GM19023 (cell line): ENCODE results near the gene MEI1.

Source experiments
- ATAC-seq: cut with Tn5 transposase; IDR thresholded peaks from one replicate; pipeline ENCODE4 v1.9.1; 2021; ENCODE audit warnings: mild to moderate bottlenecking, moderate library complexity; ENCODE audit not compliant: unreplicated experiment

MEI1 gene

DNA sequence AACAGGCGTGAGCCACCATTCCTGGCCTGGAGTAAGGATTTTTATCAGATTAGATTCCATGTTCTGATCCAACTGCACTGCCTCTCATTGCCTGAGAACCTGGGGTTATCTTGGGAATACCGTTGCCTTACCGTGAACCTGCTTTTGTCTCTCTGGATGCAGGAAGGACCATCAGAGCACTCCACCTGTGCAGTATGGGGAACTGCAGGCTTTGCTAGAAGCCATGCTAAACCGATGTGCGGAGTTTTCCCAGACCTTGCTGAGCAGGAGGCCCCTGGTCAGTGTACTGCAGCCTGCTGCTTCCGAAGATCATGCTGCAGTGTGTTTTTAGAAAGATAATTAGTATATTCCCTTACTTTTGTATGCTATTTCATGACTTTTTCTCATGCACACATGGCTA, 43.6 kb downstream of the MEI1 start:
- ATAC-seq = no peak

DNA sequence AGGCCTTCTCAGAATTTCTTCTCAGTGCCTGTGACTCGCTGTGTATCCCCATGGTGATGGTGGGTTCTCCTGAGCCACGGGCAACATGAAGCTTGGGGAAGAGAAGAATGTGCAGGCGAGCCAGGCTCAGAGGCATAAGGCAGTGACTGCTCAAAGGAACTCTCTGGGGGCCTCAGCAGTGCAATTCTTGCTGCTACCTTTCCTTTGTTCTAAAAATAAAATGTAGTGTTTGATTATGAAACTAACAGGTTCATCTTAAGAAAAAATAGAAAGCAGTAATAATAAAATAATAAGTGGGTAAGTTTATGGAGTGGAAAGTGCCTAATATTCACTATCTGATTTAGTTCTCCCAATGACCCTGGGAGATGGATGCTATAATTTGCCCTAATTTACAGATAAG, 46.7 kb downstream of the MEI1 start:
- ATAC-seq = no peak

DNA sequence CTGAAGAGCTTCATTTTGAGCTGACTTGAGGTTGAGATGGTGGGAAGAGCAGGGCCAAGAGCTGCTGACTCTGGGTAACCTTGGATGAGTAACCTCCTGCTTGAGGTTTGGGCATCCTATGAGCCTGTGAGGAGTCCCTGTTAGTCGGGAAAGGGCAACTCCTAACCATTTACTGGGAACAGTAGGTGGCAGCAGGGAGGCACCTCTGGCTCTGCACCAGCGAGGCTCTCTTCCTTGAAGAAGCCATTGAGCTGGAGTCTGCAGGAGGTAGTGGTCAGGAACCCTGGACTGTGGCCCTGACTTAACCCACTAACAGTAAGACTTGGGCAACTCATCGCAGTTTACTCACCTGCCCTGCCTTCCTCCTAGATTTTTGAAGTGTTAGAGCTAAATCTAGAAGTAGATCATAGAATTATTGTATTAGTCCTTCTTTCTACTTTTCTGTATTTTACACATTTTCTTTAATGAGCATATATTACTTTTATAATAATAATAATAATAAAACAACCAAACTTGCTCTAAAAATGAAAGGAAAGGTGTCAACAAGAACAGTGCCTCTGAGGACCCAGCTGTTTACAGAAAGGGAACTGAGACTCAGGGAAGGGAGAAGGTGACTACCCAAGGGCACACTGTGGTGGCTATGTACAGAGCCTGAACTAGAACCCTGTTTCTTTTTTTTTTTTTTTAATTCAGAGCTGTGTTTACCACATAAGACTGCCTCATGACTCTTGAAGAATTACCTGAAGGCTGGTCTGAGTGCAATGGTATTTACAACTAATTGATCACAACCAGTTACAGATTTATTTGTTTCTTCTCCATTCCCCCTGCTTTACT, 47.5 kb downstream of the MEI1 start:
- peak; percentile 86 for ATAC-seq

DNA sequence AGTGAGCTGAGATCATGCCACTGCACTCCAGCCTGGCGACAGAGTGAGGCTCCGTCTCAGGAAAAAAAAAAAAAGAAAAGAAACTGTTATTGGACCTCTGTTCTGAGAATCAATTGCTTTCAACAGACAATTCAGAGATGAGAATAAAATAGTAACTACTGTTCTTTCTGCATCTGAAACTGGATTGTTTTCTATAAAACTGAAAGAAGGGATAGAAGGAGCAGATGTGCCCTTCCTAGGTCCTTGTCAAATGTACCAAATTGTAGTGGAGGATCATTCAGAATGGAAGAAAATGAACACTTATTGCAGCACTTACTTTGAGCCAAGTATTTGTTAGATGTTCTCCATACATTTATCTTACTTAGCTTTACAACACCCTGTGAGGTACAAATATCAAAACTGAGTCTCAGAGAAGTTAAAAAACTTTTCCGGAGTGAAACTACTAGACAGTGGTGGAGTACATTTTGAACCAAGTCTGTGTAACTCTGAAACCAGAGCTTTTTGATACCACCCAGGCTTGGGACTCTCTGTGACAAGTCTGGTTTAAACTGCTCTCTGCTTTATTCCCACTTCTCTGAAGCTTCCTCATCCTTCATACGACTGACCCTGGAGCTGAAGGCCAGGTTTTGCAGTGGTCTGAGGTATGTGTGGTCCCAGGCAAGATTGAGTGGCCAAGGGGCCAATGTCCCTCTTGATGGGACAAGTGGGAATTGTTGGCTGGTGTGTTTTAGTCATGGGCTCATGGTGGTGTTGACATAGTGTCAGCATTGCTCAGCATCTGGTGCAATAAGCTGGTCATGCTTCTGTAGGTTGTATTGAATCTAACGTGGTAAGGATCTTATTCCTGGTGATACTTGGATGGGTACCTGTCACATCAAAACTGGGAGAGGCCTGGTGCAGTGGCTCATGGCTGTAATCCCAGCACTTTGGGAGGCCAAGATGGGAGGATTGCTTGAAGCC, 53.0 kb downstream of the MEI1 start:
- ATAC-seq = no peak

DNA sequence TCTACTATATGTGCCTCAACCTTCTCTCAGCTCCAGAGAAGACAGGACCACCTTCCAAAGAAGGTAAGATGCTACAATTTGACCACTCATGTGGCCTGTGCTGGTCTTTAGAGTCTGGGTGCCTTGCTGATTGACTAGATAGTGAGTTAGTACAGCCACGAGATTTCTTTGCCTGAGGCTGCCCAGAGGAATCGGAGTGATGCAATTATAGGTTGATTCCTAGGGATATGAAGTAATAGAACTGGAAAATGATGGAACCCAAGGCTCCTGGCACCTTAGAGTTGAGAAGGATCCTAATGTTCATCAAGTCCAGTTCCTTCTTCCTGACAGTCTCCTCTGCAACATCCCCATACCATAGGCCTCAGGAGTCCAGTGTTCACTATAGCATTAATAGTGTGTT, 54.7 kb downstream of the MEI1 start:
- ATAC-seq = no peak

DNA sequence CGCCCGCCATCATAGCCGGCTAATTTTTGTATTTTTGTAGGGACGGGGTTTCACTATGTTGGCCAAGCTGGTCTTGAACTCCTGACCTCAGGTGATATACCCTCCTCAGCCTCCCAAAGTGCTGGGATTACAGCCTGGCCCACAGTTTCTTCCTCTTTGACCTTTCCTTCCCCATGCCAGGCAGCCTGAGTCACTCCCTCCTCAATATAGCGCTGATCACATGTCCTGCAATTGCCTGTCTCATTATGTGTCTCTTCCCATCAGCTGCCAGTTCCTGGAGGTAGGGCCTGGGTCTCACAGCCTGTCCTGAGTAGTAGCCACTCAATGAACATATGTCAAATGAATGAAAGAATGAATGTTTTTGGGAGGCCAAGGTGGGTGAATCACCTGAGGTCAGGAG, 58.2 kb downstream of the MEI1 start:
- no peak for ATAC-seq

DNA sequence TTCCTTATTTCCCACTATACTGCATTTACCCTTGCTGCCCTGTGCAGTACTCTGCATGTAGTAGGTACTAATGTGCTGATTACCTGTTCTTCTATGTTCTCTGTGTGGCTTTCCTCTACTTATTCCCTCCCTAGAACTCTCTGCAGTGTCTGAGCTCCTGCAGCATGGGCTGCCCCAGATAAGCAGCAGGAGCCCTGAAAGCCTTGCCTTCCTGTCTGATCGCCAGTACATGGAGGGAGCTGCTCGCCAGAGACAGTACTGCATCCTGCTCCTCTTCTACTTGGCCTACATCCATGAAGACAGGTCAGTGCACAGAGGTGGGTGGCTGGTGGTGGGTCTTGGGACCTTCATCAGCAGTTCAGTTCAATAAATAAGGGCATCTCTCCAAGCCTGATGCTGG, 58.9 kb downstream of the MEI1 start:
- no peak for ATAC-seq

DNA sequence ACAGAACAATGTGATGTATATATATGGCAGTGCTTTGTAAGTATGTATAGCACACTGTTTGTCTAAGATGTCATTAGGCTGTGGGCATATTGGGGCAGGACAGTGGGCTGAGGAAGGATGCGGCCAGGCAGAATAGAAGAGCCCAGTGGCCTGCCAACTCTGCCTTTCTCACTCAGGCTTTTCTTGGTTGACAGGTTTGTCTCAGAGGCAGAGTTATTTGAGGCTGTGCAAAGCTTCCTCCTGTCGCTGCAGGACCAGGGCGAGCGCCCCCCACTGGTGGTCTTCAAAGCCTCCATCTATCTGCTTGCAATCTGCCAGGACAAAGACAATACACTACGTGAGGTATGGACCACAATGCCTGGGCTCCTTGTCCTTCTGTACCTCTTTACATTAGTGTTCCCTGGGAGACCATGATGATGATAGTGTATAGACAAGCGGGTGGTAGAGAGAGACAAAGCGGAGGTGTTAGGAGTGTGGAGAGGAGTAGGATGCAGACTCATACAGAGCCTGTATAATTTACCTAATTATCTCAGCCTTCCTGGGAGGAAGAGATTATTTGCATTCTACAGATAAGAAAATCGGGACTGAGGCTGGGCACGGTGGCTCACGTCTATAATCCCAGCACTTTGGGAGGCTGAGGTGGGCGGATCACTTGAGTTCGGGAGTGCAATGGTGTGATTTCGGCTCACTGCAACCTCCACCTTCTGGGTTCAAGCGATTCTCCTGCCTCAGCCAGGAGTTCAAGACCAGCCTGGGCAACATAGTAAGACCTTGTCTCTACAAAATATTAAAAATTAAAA, 63.9 kb downstream of the MEI1 start:
- no peak for ATAC-seq

DNA sequence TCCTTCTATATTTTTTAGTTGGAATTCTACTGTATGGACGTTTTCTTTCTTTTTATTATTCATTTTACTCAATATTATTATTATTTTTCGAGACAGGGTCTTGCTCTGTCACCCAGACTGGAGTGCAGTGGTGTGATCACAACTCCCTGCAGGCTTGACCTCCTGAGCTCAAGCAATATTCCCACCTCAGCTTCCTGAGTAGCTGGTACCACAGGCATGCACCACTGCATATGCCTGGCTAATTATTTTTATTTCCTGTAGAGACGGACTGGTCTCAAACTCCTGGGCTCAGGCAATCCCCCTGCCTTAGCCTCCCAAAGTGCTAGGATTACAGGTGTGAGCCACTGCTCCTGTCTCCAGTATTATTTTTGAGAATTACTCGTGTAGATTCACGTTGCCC, 67.2 kb downstream of the MEI1 start:
- ATAC-seq = no peak

DNA sequence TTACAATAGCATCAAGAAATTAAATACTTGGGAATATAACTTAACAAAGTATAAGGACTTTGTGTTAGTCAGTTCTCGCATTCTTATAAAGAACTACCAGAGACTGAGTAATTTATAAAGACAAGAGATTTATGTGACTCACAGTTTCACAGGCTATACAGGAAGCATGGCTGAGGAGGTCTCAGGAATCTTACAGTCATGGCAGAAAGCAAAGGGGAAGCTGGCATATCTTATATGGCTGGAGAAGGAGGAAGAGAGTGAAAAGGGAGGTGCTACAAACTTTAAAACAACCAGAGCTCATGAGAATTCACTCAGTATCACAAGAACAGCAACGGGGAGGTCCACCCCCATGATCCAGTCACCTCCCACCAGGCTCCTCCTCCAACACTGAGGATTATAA, 69.1 kb downstream of the MEI1 start:
- no peak for ATAC-seq

DNA sequence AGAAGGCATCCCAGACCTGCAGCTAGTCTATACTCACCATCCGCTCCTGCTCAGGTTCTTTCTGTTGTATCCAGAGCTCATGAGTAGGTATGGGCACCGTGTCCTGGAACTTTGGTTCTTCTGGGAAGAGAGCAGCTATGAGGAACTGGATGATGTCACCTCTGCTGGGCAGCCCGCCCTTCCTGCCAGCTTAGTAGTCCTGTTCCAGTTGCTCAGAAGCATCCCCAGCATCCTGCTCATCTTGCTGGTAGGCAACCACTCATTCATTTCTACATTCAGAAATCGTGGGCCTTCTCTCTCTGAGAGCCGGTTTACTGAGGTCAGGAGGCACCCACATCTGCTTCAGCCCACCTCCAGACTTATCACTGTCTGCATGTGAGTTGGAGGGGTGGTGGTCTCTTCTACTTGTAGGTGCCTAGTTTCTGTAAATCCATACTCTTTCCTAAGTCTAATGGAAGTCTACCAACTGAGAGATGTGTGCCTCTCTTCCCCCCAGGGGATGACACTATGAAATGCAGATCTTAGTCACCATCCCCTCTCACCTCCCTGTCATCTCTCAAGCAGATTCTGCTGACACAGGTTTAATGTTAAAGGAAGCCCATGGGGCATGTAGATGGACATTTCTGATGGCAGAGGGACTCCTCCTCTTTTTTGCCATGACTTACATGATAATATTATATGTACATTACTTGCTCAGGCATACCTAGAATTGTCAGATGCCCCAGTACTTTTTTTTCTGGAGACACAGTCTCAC, 71.6 kb downstream of the MEI1 start:
- no peak for ATAC-seq

DNA sequence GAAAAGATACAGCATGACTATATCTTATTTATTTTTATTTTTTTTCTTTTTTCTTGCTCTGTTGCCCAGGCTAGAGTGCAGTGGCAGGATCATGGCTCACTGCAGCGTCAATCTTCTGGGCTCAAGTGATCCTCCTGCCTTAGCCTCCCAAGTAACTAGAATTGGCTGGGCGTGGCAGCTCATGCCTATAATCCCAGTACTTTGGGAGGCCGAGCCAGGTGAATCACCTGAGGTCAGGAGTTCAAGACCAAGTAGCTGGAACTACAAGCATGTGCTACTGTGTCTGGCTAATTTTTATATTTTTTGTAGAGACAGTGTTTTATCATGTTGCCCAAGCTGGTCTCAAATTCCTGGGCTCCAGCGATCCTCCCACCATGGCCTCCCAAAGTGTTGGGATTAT, 72.9 kb downstream of the MEI1 start:
- ATAC-seq = no peak

DNA sequence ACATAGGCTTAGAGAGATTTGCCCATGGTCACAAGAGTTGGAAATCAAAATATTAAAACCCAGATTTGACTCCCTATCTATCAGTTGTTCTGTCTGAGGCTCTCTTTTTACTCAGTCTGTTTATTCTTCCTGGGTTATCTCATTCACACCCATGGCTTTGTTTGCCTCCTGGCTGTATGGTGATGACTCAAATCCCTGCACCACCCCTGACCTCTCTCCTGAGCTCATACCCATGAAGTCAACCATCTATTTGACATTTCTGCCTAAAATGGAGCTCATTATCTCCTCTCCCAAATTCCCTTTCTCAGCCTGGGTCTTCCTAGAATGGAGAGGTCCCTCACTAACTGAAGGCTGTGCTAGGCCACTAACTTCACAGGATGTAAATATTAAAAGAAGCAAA, 73.3 kb downstream of the MEI1 start:
- no peak for ATAC-seq

DNA sequence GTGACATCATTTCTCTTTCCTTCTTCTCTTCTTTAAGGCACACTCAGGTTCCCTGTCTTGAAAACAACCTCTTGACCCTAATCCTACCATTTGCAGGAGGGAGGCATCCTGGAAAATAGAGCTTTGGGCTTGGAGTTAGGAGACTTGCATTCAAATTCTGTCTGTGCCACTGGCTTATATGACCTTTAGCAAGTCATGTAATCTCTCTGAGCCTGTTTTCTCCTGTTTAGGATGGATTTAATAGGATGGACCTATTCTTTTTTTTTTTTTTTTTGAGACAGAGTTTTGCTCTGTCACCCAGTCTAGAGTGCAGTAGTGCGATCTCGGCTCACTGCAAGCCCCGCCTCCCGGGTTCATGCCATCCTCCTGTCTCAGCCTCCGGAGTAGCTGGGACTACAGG, 76.0 kb downstream of the MEI1 start:
- ATAC-seq = no peak

DNA sequence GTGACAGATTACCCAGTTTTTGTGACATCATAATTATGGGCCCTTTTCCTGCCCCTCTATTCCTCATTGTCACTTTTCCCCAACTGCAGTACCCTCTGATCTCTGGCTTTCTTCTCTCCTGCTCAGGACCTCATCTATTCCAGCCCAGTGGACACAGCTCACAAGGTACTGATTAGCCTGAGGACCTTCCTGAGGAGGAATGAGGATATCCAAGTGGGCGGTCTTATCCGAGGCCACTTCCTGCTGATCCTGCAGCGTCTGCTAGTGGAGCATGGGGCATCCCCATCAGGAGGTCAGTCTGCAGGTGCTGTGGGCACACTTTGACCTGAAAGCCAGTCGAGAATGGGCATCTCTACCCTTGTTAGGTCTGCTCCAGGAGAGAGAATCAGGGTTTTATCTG, 76.7 kb downstream of the MEI1 start:
- ATAC-seq = no peak

DNA sequence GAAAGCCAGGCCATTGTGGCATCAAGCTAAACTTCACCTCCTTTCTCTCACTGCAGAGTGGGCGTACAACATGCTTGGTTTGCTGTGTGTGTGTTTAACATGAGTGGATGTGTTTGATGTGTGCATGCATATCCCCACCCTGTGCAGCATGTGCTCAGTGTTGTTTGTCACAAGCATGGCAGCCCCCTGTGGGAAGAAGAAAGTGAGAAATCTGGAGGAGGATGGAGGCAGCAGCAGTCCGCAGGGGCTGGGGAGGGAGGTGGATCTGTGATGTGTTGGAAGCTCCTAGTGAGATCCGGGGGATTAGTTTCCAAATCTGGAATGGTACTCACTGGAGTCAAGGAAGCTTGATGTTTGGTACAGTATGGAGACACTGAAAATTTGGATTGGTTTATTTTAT, 77.1 kb downstream of the MEI1 start:
- ATAC-seq = no peak

DNA sequence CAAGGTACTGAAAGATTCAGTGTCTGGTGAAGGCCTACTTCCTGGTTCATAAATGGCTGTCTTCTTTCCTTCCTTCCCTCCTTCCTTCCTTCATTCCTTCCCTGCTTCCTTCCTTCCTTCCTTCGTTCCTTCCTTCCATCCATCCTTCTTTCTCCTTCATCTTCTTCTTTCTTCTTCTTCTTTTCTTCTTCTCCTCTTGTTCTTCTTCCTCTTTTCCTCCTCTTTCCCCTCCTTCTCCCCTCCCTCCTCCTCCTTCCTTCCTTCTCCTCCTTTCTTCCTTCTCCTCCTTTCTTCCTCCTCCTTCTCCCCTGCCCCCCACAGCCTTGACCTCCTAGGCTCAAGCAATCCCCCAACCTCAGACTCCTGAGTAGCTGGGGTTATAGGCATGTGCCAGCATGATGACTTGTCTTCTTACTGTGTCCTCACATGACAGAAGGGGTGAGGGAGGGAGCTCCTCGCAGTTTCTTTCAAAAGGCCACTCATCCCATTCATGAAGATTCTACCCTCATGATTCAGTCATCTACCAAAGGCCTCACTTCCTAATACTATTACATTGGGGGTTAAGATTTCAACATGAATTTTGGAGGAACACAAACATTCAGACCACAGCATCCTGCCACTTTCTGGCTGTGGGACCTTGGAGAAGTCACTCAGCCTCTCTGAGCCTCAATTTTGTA, 78.6 kb downstream of the MEI1 start:
- ATAC-seq = no peak

DNA sequence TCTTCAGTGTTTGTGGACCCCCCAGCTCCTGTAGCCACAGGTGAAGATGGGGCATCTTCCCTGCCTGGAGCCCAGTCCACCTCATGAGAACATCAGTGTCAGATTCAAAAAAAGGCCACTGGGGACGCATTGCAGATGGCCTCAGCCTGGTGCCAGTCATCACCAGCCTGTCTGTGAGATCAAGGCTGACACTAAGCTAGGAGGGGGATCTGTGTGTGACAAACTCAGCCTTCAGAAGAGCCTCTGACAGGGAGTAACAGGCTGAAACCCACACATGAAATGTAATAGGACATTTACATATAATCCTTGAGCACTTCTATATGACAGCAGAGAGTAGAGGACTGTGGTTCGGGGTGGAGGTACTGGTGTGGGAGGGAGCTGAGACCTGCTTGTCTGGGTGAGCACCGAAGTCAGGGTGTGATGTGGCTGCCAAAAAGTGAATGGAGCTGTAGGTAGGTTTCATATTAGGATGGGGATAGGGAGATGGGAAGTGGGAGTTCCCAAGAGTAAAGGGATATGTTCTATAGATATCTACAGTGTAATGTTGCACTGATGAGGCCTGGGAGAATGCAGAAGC, 80.7 kb downstream of the MEI1 start:
- ATAC-seq = no peak

DNA sequence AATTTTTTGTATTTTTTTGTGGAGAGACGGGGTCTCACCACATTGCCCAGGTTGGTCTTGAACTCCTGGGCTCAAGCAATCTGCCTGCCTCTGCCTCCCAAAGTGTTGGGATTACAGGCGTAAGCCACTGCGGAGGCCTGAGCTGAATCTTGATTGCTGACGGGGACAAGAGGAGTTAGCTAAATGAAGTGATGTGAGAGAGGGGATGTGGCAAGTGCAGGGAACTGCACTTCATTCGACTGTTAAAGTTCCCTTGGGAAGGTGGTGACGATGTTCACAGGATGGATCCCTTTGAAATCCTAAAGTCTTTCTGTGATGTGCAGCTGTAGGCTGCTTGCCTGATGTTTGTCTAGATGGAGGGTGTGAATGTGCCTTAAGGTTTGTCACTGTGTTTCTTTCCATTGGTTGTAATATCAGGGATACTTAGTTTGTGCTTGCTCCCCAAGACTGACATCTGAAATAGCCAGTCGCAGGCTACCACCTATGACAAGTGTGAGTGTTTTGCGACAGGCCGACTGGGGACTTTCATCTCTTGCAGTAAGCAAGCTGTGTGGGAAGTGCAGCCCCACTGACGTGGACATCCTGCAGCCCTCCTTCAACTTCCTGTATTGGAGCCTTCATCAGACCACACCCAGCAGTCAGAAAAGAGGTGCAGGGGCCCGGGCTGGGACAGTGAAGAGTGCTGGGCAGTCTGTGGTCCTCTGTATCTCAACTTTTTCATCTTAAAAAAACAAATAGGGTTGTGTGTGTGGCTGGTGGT, 81.6 kb downstream of the MEI1 start:
- ATAC-seq = peak; percentile 96
